GM12878 (cell line): ENCODE measurements around the gene TIRAP. TPM values are rescaled to one million over a fixed set of nuclear protein-coding genes. Genes with fewer than 3 reads are reported as not detected.

Source experiments
- ATAC-seq: fragments of 200-7000 bp; cut with Tn5 transposase; 3 replicates; pipeline ENCODE4 v1.9.1; 2020; ENCODE audit warnings: mild to moderate bottlenecking, moderate library complexity
- BruUV-seq: library from RNA; stranded (reverse); fragments of 400-500 nt; replicated peaks from 2 replicates; lab custom pipeline; 2021; lab: Mats Ljungman, UMichigan
- CTCF ChIA-PET: fragments of 300-600 bp; sonication (Branson Sonifier 250); formaldehyde crosslinking; extraction: SDS; loops from one replicate; lab custom pipeline; 2021; ENCODE audit warnings: inconsistent platforms; lab: Yijun Ruan, JAX
- POLR2A ChIA-PET: fragments of 350-600 bp; formaldehyde crosslinking; extraction: SDS; loops from one replicate; lab custom pipeline; 2021; ENCODE audit warnings: inconsistent platforms; lab: Charles Lee
- RAD21 ChIA-PET: fragments of 300-600 bp; sonication (Branson Sonifier 250); formaldehyde crosslinking; loops from one replicate; lab custom pipeline; 2023; ENCODE audit warnings: antibody characterized with exemption; ENCODE audit not compliant: unreplicated experiment; lab: Charles Lee
- SMC1A ChIA-PET: fragments of 300-600 bp; sonication (Branson Sonifier 250); formaldehyde crosslinking; loops from one replicate; lab custom pipeline; 2023; ENCODE audit not compliant: unreplicated experiment, uncharacterized antibody; lab: Charles Lee
- DNase-seq: peaks from one replicate; pipeline ENCODE4 v3.0.0-alpha.2; 2011; ENCODE audit warnings: low read depth, low spot score
- FAIRE-seq: peaks from 3 replicates; lab custom pipeline; 2011; peaks lifted over from hg19 to GRCh38; lab: Jason Lieb, UNC
- H2AFZ ChIP-seq: 2 replicates; pipeline ENCODE4 v1.6.0; 2011; ENCODE audit warnings: low read depth, low read length, control low read depth; ENCODE audit not compliant: control insufficient read depth
- H3K27ac ChIP-seq: 2 replicates; pipeline ENCODE4 v1.5.1; 2011; ENCODE audit warnings: control low read depth; ENCODE audit not compliant: control insufficient read depth, insufficient read depth
- H3K27me3 ChIP-seq, 2 experiments: replicated peaks in 1 of 2; 2 replicates each; pipeline versions ENCODE4 v1.6.0 to v1.6.1; 2011; ENCODE audit warnings: low read length in 1 of 2; ENCODE audit not compliant: control insufficient read depth in 2 of 2, insufficient read depth in 2 of 2
- H3K36me3 ChIP-seq, 2 experiments: 2 replicates each; pipeline ENCODE4 v1.5.1; 2011; ENCODE audit warnings: low read length in 1 of 2; ENCODE audit not compliant: control insufficient read depth in 2 of 2, insufficient read depth in 2 of 2
- H3K4me1 ChIP-seq: 2 replicates; pipeline ENCODE4 v1.6.1; 2011; ENCODE audit warnings: mild to moderate bottlenecking, low read length, moderate library complexity, mixed read lengths; ENCODE audit not compliant: control insufficient read depth, insufficient read depth
- H3K4me2 ChIP-seq: 2 replicates; pipeline ENCODE4 v1.6.0; 2011; ENCODE audit warnings: control low read depth; ENCODE audit not compliant: control insufficient read depth, insufficient read depth
- H3K4me3 ChIP-seq: fragments of 200-600 bp; sonication (generic); 2 replicates; pipeline ENCODE4 v1.5.1; 2016
- H3K79me2 ChIP-seq: 2 replicates; pipeline ENCODE4 v1.6.0; 2011; ENCODE audit warnings: low read length; ENCODE audit not compliant: control insufficient read depth, insufficient read depth
- H3K9ac ChIP-seq: 2 replicates; pipeline ENCODE4 v1.8.0; 2011; ENCODE audit warnings: low read length, control low read depth, mixed read lengths; ENCODE audit not compliant: control insufficient read depth, insufficient read depth
- H3K9me3 ChIP-seq: replicated peaks from 3 replicates; pipeline ENCODE4 v1.5.1; 2011; ENCODE audit warnings: mild to moderate bottlenecking, low read length; ENCODE audit not compliant: control insufficient read depth, insufficient read depth
- H4K20me1 ChIP-seq: 2 replicates; pipeline ENCODE4 v1.6.0; 2011; ENCODE audit not compliant: control insufficient read depth, insufficient read depth
- PAX5 ChIP-seq: IDR thresholded peaks from 2 replicates; pipeline ENCODE4 v1.6.1; 2011; ENCODE audit warnings: low read depth, low read length, borderline replicate concordance
- RAD21 ChIP-seq: IDR thresholded peaks from 2 replicates; pipeline ENCODE4 v1.6.1; 2011; ENCODE audit warnings: mild to moderate bottlenecking, low read depth, low read length, moderate library complexity; ENCODE audit not compliant: insufficient read depth
- SREBF1 ChIP-seq: IDR thresholded peaks from 2 replicates; pipeline ENCODE4 v1.6.1; 2012; ENCODE audit warnings: mild to moderate bottlenecking, low read length
- STAT3 ChIP-seq: IDR thresholded peaks from 2 replicates; pipeline ENCODE4 v1.6.1; 2011; ENCODE audit warnings: low read depth, low read length, improper control_type of control experiment
- USF1 ChIP-seq: IDR thresholded peaks from 2 replicates; pipeline ENCODE4 v1.6.1; 2011; ENCODE audit warnings: borderline replicate concordance, low read depth, mild to moderate bottlenecking, moderate library complexity, mixed read lengths, low read length; ENCODE audit not compliant: insufficient read depth; ENCODE audit errors: extremely low read length
- ZNF592 ChIP-seq: fragments of 450-650 bp; IDR thresholded peaks from 2 replicates; pipeline ENCODE4 v1.6.1; 2017; ENCODE audit warnings: mild to moderate bottlenecking, moderate library complexity
- WGBS: methylation state at CpG from one replicate; pipeline ENCODE4 v1.1.6; 2016; ENCODE audit warnings: low lambda C conversion rate; ENCODE audit not compliant: insufficient replicate concordance, insufficient coverage; ENCODE audit errors: missing lambda C conversion rate; 5-methylcytosine and 5-hydroxymethylcytosine counted together
- in situ Hi-C: fragments of 300-500 bp; cut with MboI; formaldehyde crosslinking; loops from 9 replicates; pipeline ENCODE4 v1.14.3; 2018; ENCODE audit warnings: mixed read lengths
- intact Hi-C: fragments of 100-400 bp; cut with micrococcal nuclease; formaldehyde crosslinking; loops from one replicate; pipeline ENCODE4 v1.14.2; 2022; ENCODE audit not compliant: unreplicated experiment
- polyA plus RNA-seq, 11 experiments: library from polyadenylated mRNA; depleted of rRNA in 4 of 11; unstranded in 6 of 11; stranded (reverse) in 5 of 11; fragments of >200 nt; fragmentation: Nextera tagmentation in 4 of 11; fragmentation: Illumina TruSeq in 1 of 11; extraction: Ambion mirVana in 4 of 11; extraction: Trizol in 1 of 11; gene quantifications; 1 replicate in 1 of 11; 2 replicates in 10 of 11; pipeline versions ENCODE4 v1.2.1 to v1.2.3, GENCODE V29; 2011 to 2016; ENCODE audit warnings: inconsistent platforms in 2 of 11, missing spikeins in 2 of 11, low read depth in 1 of 11
- total RNA-seq, 4 experiments: library from RNA; depleted of rRNA in 3 of 4; stranded (reverse); fragments of >200 nt in 3 of 4; fragmentation: Illumina TruSeq in 1 of 4; extraction: Trizol in 1 of 4; gene quantifications; 2 replicates each; pipeline versions ENCODE4 v1.2.1 to v1.2.3, GENCODE V29; 2013 to 2021

The TIRAP gene
- total and polyA plus RNA-seq, 10 of the 15 experiments (the other 5 are each of a cell fraction or from before 2014, with no cell fraction given) = 0.76 to 9.9 (median 4.7) TPM

- H3K36me3 ChIP-seq = peaks cover 29 to 30% of the 10 kb centered on the region in 2 experiments
- no peak overlapping the region for H3K4me2 ChIP-seq
- no peak overlapping the region for H3K4me3 ChIP-seq
- H3K4me1 ChIP-seq = peaks cover 4% of the 10 kb centered on the region
- DNase-seq = no peak
- ChIA-PET CTCF (interaction anchor here (1.0 to 1.4 kb wide), 3 partner anchors 25 to 144 kb away, joined by 4 read pairs; no protein-coding TSS in a partner anchor), RAD21 (no interaction called here), POLR2A (interaction anchor here (0.7 kb wide), 1 partner anchor 294 kb away, joined by 5 read pairs; no protein-coding TSS in a partner anchor), SMC1A (no interaction called here)
- H3K9ac ChIP-seq = no peak overlapping the region
- no TSS peak for BruUV-seq
- H3K9me3 ChIP-seq = no peaks in the 10 kb centered on the region
- no peaks in the 10 kb centered on the region for H3K79me2 ChIP-seq
- H4K20me1 ChIP-seq = no peaks in the 10 kb centered on the region
- no peak for ATAC-seq
- H2AFZ ChIP-seq = no peak overlapping the region
- no peak for FAIRE-seq
- in situ Hi-C loops (no loop called here), intact Hi-C loops (no loop called here)
- no peaks in the 10 kb centered on the region for H3K27me3 ChIP-seq
- H3K27ac ChIP-seq = no peak overlapping the region
- no peak for TF ChIP-seq SREBF1
- no peak for TF ChIP-seq ZNF592
- TF ChIP-seq USF1 = no peak
- no peak for TF ChIP-seq PAX5
- no peak for TF ChIP-seq STAT3
- TF ChIP-seq RAD21 = no peak
- 82% methylated on average over 8 of the region's 8 CpGs for WGBS
These were observed 53.2 kb downstream of the TIRAP start for GRCh38 chr11:126336138-126336541.
